HepG2 (cell line): Measurements from ENCODE around the gene MMP24OS. TPM values are rescaled to one million over a fixed set of nuclear protein-coding genes. Genes with fewer than 3 reads are reported as not detected.

Source experiments
- ASH2L ChIP-seq: fragments of 300-600, 200-600 bp; sonication (generic); IDR thresholded peaks from 2 replicates; pipeline ENCODE4 v1.7.0; 2017; ENCODE audit warnings: low read depth, mild to moderate bottlenecking, moderate library complexity, mixed read lengths, low read length; ENCODE audit not compliant: insufficient read length
- BHLHE40 ChIP-seq: IDR thresholded peaks from 2 replicates; pipeline ENCODE4 v1.6.1; 2011; ENCODE audit warnings: low read length, improper control_type of control experiment
- BORCS8-MEF2B ChIP-seq: sonication (generic); formaldehyde crosslinking; IDR thresholded peaks from 2 replicates; pipeline ENCODE4 v1.8.0; 2022; ENCODE audit warnings: mild to moderate bottlenecking, missing genetic modification reagents
- CHD4 ChIP-seq: fragments of 200-600 bp; sonication (generic); IDR thresholded peaks from 2 replicates; pipeline ENCODE4 v1.7.0; 2017; ENCODE audit warnings: mild to moderate bottlenecking, low read length, borderline replicate concordance
- HBP1 ChIP-seq: IDR thresholded peaks from 2 replicates; pipeline ENCODE4 v1.6.1; 2016; ENCODE audit warnings: low read depth, control low read depth
- HMGXB4 ChIP-seq, 2 experiments: sonication (generic) in 1 of 2; formaldehyde crosslinking in 1 of 2; IDR thresholded peaks; 2 replicates each; pipeline versions ENCODE4 v1.4.0 to v1.6.1; 2018 to 2020; ENCODE audit warnings: missing genetic modification reagents in 2 of 2, borderline replicate concordance in 1 of 2, low read depth in 1 of 2, mild to moderate bottlenecking in 1 of 2, missing biosample characterization in 1 of 2
- JARID2 ChIP-seq: sonication (generic); formaldehyde crosslinking; IDR thresholded peaks from 2 replicates; pipeline ENCODE4 v1.8.1; 2023; ENCODE audit warnings: missing genetic modification reagents, inconsistent platforms; ENCODE audit not compliant: insufficient replicate concordance
- MBNL3 ChIP-seq: fragments of 250-450 bp; sonication (Bioruptor Pico); conservative IDR thresholded peaks from 2 replicates; pipeline ENCODE4 v1.8.0; 2022; ENCODE audit warnings: mild to moderate bottlenecking, inconsistent platforms
- PBX3 ChIP-seq: sonication (generic); formaldehyde crosslinking; IDR thresholded peaks from 2 replicates; pipeline ENCODE4 v1.8.1; 2023; ENCODE audit warnings: missing genetic modification reagents, inconsistent platforms, borderline replicate concordance
- ZBTB39 ChIP-seq: sonication (generic); formaldehyde crosslinking; IDR thresholded peaks from 2 replicates; pipeline ENCODE4 v1.5.0; 2020; ENCODE audit warnings: missing genetic modification reagents
- ZBTB4 ChIP-seq: sonication (generic); formaldehyde crosslinking; IDR thresholded peaks from 2 replicates; pipeline ENCODE4 v1.4.0; 2020; ENCODE audit warnings: missing genetic modification reagents, mild to moderate bottlenecking, borderline replicate concordance
- ZFX ChIP-seq: sonication (generic); formaldehyde crosslinking; IDR thresholded peaks from 2 replicates; pipeline ENCODE4 v1.4.0; 2020; ENCODE audit warnings: mild to moderate bottlenecking, low read depth, missing genetic modification reagents, moderate library complexity
- ZNF17 ChIP-seq: sonication (generic); formaldehyde crosslinking; IDR thresholded peaks from 2 replicates; pipeline ENCODE4 v1.5.0; 2020; ENCODE audit warnings: mild to moderate bottlenecking, missing genetic modification reagents
- ZNF614 ChIP-seq: IDR thresholded peaks from 2 replicates; pipeline ENCODE4 v1.6.1; 2018; ENCODE audit warnings: missing biosample characterization, missing genetic modification reagents, inconsistent platforms, borderline replicate concordance
- ZNF839 ChIP-seq: sonication (generic); formaldehyde crosslinking; IDR thresholded peaks from 2 replicates; pipeline ENCODE4 v1.4.0; 2020; ENCODE audit warnings: missing genetic modification reagents, mild to moderate bottlenecking, borderline replicate concordance
- polyA plus RNA-seq, 8 experiments: library from polyadenylated mRNA; depleted of rRNA in 3 of 8; stranded (reverse) in 7 of 8; unstranded in 1 of 8; fragments of >200 nt; fragmentation: Illumina TruSeq in 4 of 8; extraction: Trizol in 4 of 8; gene quantifications; 2 replicates each; pipeline versions ENCODE4 v1.2.1 to v1.2.3, GENCODE V29; 2011 to 2016; ENCODE audit warnings: low read depth in 4 of 8, missing spikeins in 1 of 8, mixed read lengths in 1 of 8; ENCODE audit not compliant: insufficient read depth in 1 of 8
- total RNA-seq, 5 experiments: library from RNA; depleted of rRNA; stranded (reverse); fragments of >200 nt; fragmentation: Illumina TruSeq; extraction: Trizol; gene quantifications; 2 replicates each; pipeline ENCODE4 v1.2.3, GENCODE V29; 2016; ENCODE audit warnings: low read depth in 1 of 5

MMP24OS gene
- total and polyA plus RNA-seq, 2 of the 13 experiments (the other 11 are each of a cell fraction or from before 2014, with no cell fraction given): 6.0 to 8.5 TPM

GRCh38 chr20:35293303-35294292 is 15.7 kb upstream of the MMP24OS start (continued):
- TF ChIP-seq ZBTB4 (no peak; the same call in 1 of the 2 replicates), ZFX (CRISPR knock-in tag) (peak; percentile 32; the same call in 1 of the 2 replicates), JARID2 (CRISPR knock-in tag) (no peak), BHLHE40 (no peak), ZNF614 (CRISPR knock-in tag) (no peak), HMGXB4 (CRISPR knock-in tag; IDR thresholded peaks at IDR 0.05; ENCODE audit: borderline replicate concordance in 1 of 2, low read depth in 1 of 2) (no peak), ZNF17 (no peak), ZBTB39 (CRISPR knock-in tag) (no peak), CHD4 (no peak), MBNL3 (CRISPR knock-in tag) (0 out of 2 replicates have a peak, but pooled peaks have one; percentile 62), ASH2L (no peak), HBP1 (CRISPR knock-in tag) (peak; percentile 24; the same call in 1 of the 2 replicates), ZNF839 (CRISPR knock-in tag) (no peak), BORCS8-MEF2B (CRISPR knock-in tag) (peak; percentile 51; the same call in 1 of the 2 replicates), PBX3 (CRISPR knock-in tag) (no peak)
